Small intestine (tissue), 7 donors: ENCODE data around the gene MUSK. TPM values are rescaled to one million over a fixed set of nuclear protein-coding genes. Genes with fewer than 3 reads are reported as not detected.
"Not testable (repeated sequence)": the region's sequence is repeated elsewhere in the genome, so short reads cannot be mapped to it uniquely, and the experiment has no call there.

Experiments used
- DNase-seq, 2 donors: peaks; one replicate each; pipeline versions ENCODE4 v3.0.0 to v3.0.0-alpha.2; 2013
- FAIRE-seq: peaks from 2 replicates; lab custom pipeline; 2012; peaks lifted over from hg19 to GRCh38; lab: Jason Lieb, UNC
- H3K27ac ChIP-seq, 3 donors: one replicate each; pipeline ENCODE4 v1.5.1; 2013; ENCODE audit warnings: low read length in 2 of 3, mild to moderate bottlenecking in 2 of 3, control low read depth in 1 of 3, inconsistent platforms in 1 of 3, low read depth in 1 of 3, moderate library complexity in 1 of 3
- H3K27me3 ChIP-seq, 3 donors: one replicate each; pipeline ENCODE4 v1.6.1; 2013; ENCODE audit warnings: low read length in 3 of 3, inconsistent platforms in 1 of 3; ENCODE audit not compliant: control insufficient read depth in 3 of 3, insufficient read depth in 3 of 3
- H3K36me3 ChIP-seq, 3 donors: one replicate each; pipeline ENCODE4 v1.6.1; 2013; ENCODE audit warnings: low read length in 3 of 3, inconsistent platforms in 1 of 3, low read depth in 1 of 3, mild to moderate bottlenecking in 1 of 3, moderate library complexity in 1 of 3; ENCODE audit not compliant: control insufficient read depth in 3 of 3, insufficient read depth in 2 of 3
- H3K4me1 ChIP-seq, 3 donors: one replicate each; pipeline ENCODE4 v1.6.1; 2013; ENCODE audit warnings: low read length in 2 of 3, inconsistent platforms in 1 of 3, low read depth in 1 of 3, mild to moderate bottlenecking in 1 of 3, moderate library complexity in 1 of 3; ENCODE audit not compliant: control insufficient read depth in 3 of 3, insufficient read depth in 2 of 3
- H3K4me3 ChIP-seq, 3 donors: one replicate each; pipeline ENCODE4 v1.5.1; 2013; ENCODE audit warnings: low read length in 3 of 3, control low read depth in 1 of 3, inconsistent platforms in 1 of 3, low read depth in 1 of 3, mild to moderate bottlenecking in 1 of 3, moderate library complexity in 1 of 3
- H3K9me3 ChIP-seq, 2 donors: one replicate each; pipeline ENCODE4 v1.6.1; 2013; ENCODE audit warnings: low read depth in 1 of 2, low read length in 1 of 2; ENCODE audit not compliant: control insufficient read depth in 2 of 2, insufficient read depth in 1 of 2
- WGBS, 3 donors: extraction: QIAGEN DNeasy Blood & Tissue Kit; methylation state at CpG; one replicate each; pipeline ENCODE4 v1.1.7; 2013; 5-methylcytosine and 5-hydroxymethylcytosine counted together
- polyA plus RNA-seq, 4 donors: library from polyadenylated mRNA; stranded (reverse) in 3 of 4; unstranded in 1 of 4; fragments of 200-250 nt in 3 of 4; fragments of 120-200 nt in 1 of 4; gene quantifications; one replicate each; pipeline versions ENCODE4 v1.2.1 to v1.2.3, GENCODE V29; 2013
- donor health status: healthy with polysubstance abuse.
- donor health status: control.
- donor health status: control.
- donor health status: Bipolar disorder and iron deficiency.
- donor health status: healthy.

Gene MUSK
- polyA plus RNA-seq, 4 donors: 0.54 to 1.9 (median 1.2) TPM; not detected in 1

GRCh38 chr9:110671849-110672248 is 3.3 kb downstream of the MUSK start:
- Histone ChIP-seq H3K27ac (peak overlapping the region in 1 of 3 donors; percentile 56), H3K27me3 (peaks cover 0 to 2% (median 0%) of the 10 kb centered on the region in 3 donors), H3K36me3 (no peaks in the 10 kb centered on the region), H3K9me3 (no peaks in the 10 kb centered on the region), H3K4me1 (no peaks in the 10 kb centered on the region), H3K4me3 (no peak overlapping the region)
- DNase-seq (no peak), FAIRE-seq (no peak)
- WGBS, 3 donors: 88 to 95% (median 90%) methylated on average over 4 of the region's 4 CpGs

- peaks cover 0 to 2% (median 0%) of the 10 kb centered on the region in 3 donors for H3K27me3 ChIP-seq
- no peaks in the 10 kb centered on the region for H3K36me3 ChIP-seq
- H3K27ac ChIP-seq: no peak overlapping the region
- FAIRE-seq (no peak), DNase-seq (no peak)
- no peak overlapping the region for H3K4me3 ChIP-seq
- no peaks in the 10 kb centered on the region for H3K4me1 ChIP-seq
- WGBS, 3 donors: 40 to 54% (median 50%) methylated on average over 3 of the region's 3 CpGs
- H3K9me3 ChIP-seq: no peaks in the 10 kb centered on the region
Measured at GRCh38 chr9:110672873-110673510, 4.4 kb downstream of the MUSK start.

GRCh38 chr9:110687497-110687896 is 18.9 kb downstream of the MUSK start:
- no peaks in the 10 kb centered on the region for H3K9me3 ChIP-seq
- no peaks in the 10 kb centered on the region for H3K27me3 ChIP-seq
- H3K4me1 ChIP-seq: no peaks in the 10 kb centered on the region
- no peak overlapping the region for H3K27ac ChIP-seq
- no peaks in the 10 kb centered on the region for H3K36me3 ChIP-seq
- DNase-seq (no peak), FAIRE-seq (no peak)
- no peak overlapping the region for H3K4me3 ChIP-seq
- WGBS, 3 donors: 81 to 87% (median 87%) methylated on average over 4 of the region's 4 CpGs

GRCh38 chr9:110688329-110688728 is 19.7 kb downstream of the MUSK start:
- no peaks in the 10 kb centered on the region for H3K36me3 ChIP-seq
- WGBS, 3 donors: 81 to 89% (median 85%) methylated on average over 5 of the region's 5 CpGs
- DNase-seq (no peak), FAIRE-seq (no peak)
- no peaks in the 10 kb centered on the region for H3K9me3 ChIP-seq
- H3K27ac ChIP-seq: no peak overlapping the region
- H3K4me3 ChIP-seq: no peak overlapping the region
- H3K27me3 ChIP-seq: no peaks in the 10 kb centered on the region
- no peaks in the 10 kb centered on the region for H3K4me1 ChIP-seq

- DNase-seq (no peak), FAIRE-seq (no peak)
- no peaks in the 10 kb centered on the region for H3K36me3 ChIP-seq
- H3K4me3 ChIP-seq: no peak overlapping the region
- H3K27me3 ChIP-seq: no peaks in the 10 kb centered on the region
- no peak overlapping the region for H3K27ac ChIP-seq
- 91 to 96% (median 94%) methylated on average over 5 of the region's 5 CpGs for WGBS, 3 donors
- H3K9me3 ChIP-seq: no peaks in the 10 kb centered on the region
- H3K4me1 ChIP-seq: no peaks in the 10 kb centered on the region
Measured at GRCh38 chr9:110691002-110691549, 22.5 kb downstream of the MUSK start.

GRCh38 chr9:110695846-110696245 is 27.3 kb downstream of the MUSK start:
- WGBS, 3 donors: 87 to 94% (median 91%) methylated on average over 5 of the region's 5 CpGs
- H3K36me3 ChIP-seq, H3K4me1 ChIP-seq, H3K4me3 ChIP-seq, DNase-seq, H3K9me3 ChIP-seq, H3K27ac ChIP-seq, FAIRE-seq, H3K27me3 ChIP-seq: not testable (repeated sequence)

- Histone ChIP-seq H3K27ac (no peak overlapping the region), H3K4me3 (no peak overlapping the region), H3K36me3 (no peaks in the 10 kb centered on the region), H3K4me1 (no peaks in the 10 kb centered on the region), H3K9me3 (no peaks in the 10 kb centered on the region), H3K27me3 (no peaks in the 10 kb centered on the region)
- no peak for FAIRE-seq
- 47 to 87% (median 74%) methylated on average over 1 of the region's 1 CpG for WGBS, 3 donors
- DNase-seq: no peak
Measured at GRCh38 chr9:110700953-110701352, 32.4 kb downstream of the MUSK start.

GRCh38 chr9:110703669-110704068 is 35.1 kb downstream of the MUSK start:
- 68 to 97% (median 84%) methylated on average over 2 of the region's 2 CpGs for WGBS, 3 donors
- Histone ChIP-seq H3K36me3 (no peaks in the 10 kb centered on the region), H3K4me3 (no peak overlapping the region), H3K9me3 (no peaks in the 10 kb centered on the region), H3K27me3 (no peaks in the 10 kb centered on the region), H3K27ac (no peak overlapping the region), H3K4me1 (no peaks in the 10 kb centered on the region)
- FAIRE-seq: no peak
- DNase-seq: no peak

GRCh38 chr9:110707419-110707818 is 38.8 kb downstream of the MUSK start:
- no peak for DNase-seq
- Histone ChIP-seq H3K27me3 (no peaks in the 10 kb centered on the region), H3K36me3 (no peaks in the 10 kb centered on the region), H3K27ac (no peak overlapping the region), H3K4me3 (no peak overlapping the region), H3K9me3 (no peaks in the 10 kb centered on the region), H3K4me1 (no peaks in the 10 kb centered on the region)
- no peak for FAIRE-seq
